DOHH2 (cell line): ENCODE results near the gene ITPK1.

Experiments used
- H3F3A ChIP-seq: fragments of 200-600 bp; sonication (generic), shearing (Covaris generic); 2 replicates; pipeline ENCODE4 v1.6.0; 2016; ENCODE audit warnings: antibody characterized with exemption, mild to moderate bottlenecking; ENCODE audit not compliant: control insufficient read depth, insufficient read depth
- H3K27ac ChIP-seq: fragments of 200-600 bp; sonication (generic); 2 replicates; pipeline ENCODE4 v1.5.1; 2014; ENCODE audit warnings: low read depth, mild to moderate bottlenecking, low read length, moderate library complexity
- H3K27me3 ChIP-seq: fragments of 200-600 bp; sonication (generic); 2 replicates; pipeline ENCODE4 v1.6.1; 2014; ENCODE audit warnings: mild to moderate bottlenecking, low read length, mixed read lengths; ENCODE audit not compliant: control insufficient read depth
- H3K36me3 ChIP-seq: fragments of 200-600 bp; sonication (generic); 2 replicates; pipeline ENCODE4 v1.6.1; 2014; ENCODE audit warnings: mild to moderate bottlenecking, low read length, moderate library complexity, mixed read lengths; ENCODE audit not compliant: control insufficient read depth
- H3K4me1 ChIP-seq: fragments of 200-600 bp; sonication (generic); 2 replicates; pipeline ENCODE4 v1.6.1; 2014; ENCODE audit warnings: mild to moderate bottlenecking, low read length, mixed read lengths; ENCODE audit not compliant: control insufficient read depth
- H3K4me2 ChIP-seq: fragments of 200-600 bp; sonication (generic); 2 replicates; pipeline ENCODE4 v1.6.0; 2014; ENCODE audit warnings: mild to moderate bottlenecking, low read length, moderate library complexity
- H3K4me3 ChIP-seq: fragments of 200-600 bp; sonication (generic); 2 replicates; pipeline ENCODE4 v1.5.1; 2014; ENCODE audit warnings: mild to moderate bottlenecking, low read length, mixed read lengths
- H3K79me2 ChIP-seq: fragments of 200-600 bp; sonication (generic); 2 replicates; pipeline ENCODE4 v1.6.1; 2014; ENCODE audit warnings: mild to moderate bottlenecking, low read length, mixed read lengths; ENCODE audit not compliant: control insufficient read depth
- H3K9me2 ChIP-seq: fragments of 200-600 bp; sonication (generic); replicated peaks from 2 replicates; pipeline ENCODE4 v1.6.1; 2014; ENCODE audit warnings: mild to moderate bottlenecking, low read length, mixed read lengths; ENCODE audit not compliant: control insufficient read depth
- H3K9me3 ChIP-seq: fragments of 200-600 bp; sonication (generic); 2 replicates; pipeline ENCODE4 v1.6.1; 2014; ENCODE audit warnings: antibody characterized with exemption, low read length, mixed read lengths; ENCODE audit not compliant: control insufficient read depth, insufficient read depth
- H4K20me1 ChIP-seq: fragments of 200-600 bp; sonication (generic); 2 replicates; pipeline ENCODE4 v1.6.0; 2014; ENCODE audit warnings: low read depth, mild to moderate bottlenecking, antibody characterized with exemption, low read length, moderate library complexity; ENCODE audit not compliant: control insufficient read depth, insufficient read depth
- EZH2phosphoT487 ChIP-seq: fragments of 200-600 bp; sonication (generic); IDR thresholded peaks from 2 replicates; pipeline ENCODE4 v1.6.1; 2017; ENCODE audit warnings: borderline replicate concordance, mild to moderate bottlenecking, antibody characterized with exemption, low read length, moderate library complexity, mixed read lengths
- TF ChIP-seq, protein P1 (sequence below): fragments of 200-600 bp; sonication (generic); IDR thresholded peaks from one replicate; pipeline ENCODE4 v1.5.1; 2014; ENCODE audit warnings: antibody characterized with exemption, mild to moderate bottlenecking, low read depth, low read length; ENCODE audit not compliant: poor library complexity, severe bottlenecking

The ITPK1 gene

GRCh38 chr14:93039649-93040315 lies 75.9 kb downstream of the ITPK1 start:
- no peaks in the 10 kb centered on the region for H3K36me3 ChIP-seq
- H3K79me2 ChIP-seq = no peaks in the 10 kb centered on the region
- no peaks in the 10 kb centered on the region for H3F3A ChIP-seq
- H4K20me1 ChIP-seq = 0 out of 2 replicates have a peak, but pooled peaks cover 3% of the 10 kb centered on the region
- no peak overlapping the region for H3K27ac ChIP-seq
- TF ChIP-seq, protein P1, sequence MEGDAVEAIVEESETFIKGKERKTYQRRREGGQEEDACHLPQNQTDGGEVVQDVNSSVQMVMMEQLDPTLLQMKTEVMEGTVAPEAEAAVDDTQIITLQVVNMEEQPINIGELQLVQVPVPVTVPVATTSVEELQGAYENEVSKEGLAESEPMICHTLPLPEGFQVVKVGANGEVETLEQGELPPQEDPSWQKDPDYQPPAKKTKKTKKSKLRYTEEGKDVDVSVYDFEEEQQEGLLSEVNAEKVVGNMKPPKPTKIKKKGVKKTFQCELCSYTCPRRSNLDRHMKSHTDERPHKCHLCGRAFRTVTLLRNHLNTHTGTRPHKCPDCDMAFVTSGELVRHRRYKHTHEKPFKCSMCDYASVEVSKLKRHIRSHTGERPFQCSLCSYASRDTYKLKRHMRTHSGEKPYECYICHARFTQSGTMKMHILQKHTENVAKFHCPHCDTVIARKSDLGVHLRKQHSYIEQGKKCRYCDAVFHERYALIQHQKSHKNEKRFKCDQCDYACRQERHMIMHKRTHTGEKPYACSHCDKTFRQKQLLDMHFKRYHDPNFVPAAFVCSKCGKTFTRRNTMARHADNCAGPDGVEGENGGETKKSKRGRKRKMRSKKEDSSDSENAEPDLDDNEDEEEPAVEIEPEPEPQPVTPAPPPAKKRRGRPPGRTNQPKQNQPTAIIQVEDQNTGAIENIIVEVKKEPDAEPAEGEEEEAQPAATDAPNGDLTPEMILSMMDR = no peak
- no peak for TF ChIP-seq EZH2phosphoT487
- H3K9me2 ChIP-seq = no peaks in the 10 kb centered on the region
- H3K4me2 ChIP-seq = no peak overlapping the region
- no peaks in the 10 kb centered on the region for H3K27me3 ChIP-seq
- no peaks in the 10 kb centered on the region for H3K4me1 ChIP-seq
- no peak overlapping the region for H3K4me3 ChIP-seq
- H3K9me3 ChIP-seq = no peaks in the 10 kb centered on the region

DNA sequence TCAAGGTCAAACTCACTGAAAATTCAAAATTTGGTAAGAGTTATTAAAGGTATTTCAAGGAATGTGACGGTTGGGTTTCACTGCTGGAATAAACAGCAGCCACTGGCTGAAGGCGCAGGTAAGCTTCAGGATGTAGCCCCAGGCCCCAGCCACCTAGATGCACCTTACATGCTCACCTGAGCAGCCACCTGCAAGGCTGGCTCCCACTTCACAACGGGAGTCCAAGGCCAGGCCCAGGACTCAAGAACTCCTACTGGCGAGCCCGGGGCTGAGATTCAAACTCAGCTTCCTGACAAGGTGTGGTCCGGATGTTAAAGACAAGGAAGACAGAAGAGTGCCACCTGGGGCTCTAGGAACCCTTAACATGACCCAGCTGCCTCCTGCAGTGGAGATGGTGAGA lies 78.4 kb downstream of the ITPK1 start:
- H3K79me2 ChIP-seq = no peaks in the 10 kb centered on the region

GRCh38 chr14:93036652-93037345 lies 78.9 kb downstream of the ITPK1 start:
- Histone ChIP-seq H3K4me3 (no peak overlapping the region), H3K79me2 (no peaks in the 10 kb centered on the region), H4K20me1 (0 out of 2 replicates have a peak, but pooled peaks cover 6% of the 10 kb centered on the region), H3K9me2 (no peaks in the 10 kb centered on the region), H3K9me3 (no peaks in the 10 kb centered on the region), H3K36me3 (no peaks in the 10 kb centered on the region), H3K27ac (no peak overlapping the region), H3K4me2 (no peak overlapping the region), H3K27me3 (no peaks in the 10 kb centered on the region), H3F3A (no peaks in the 10 kb centered on the region), H3K4me1 (peaks cover 16% of the 10 kb centered on the region)
- no peak for TF ChIP-seq EZH2phosphoT487
- TF ChIP-seq, protein P1 = no peak

More for the DNA sequence above, 78.4 kb downstream of the ITPK1 start:
- Histone ChIP-seq H3K27me3 (no peaks in the 10 kb centered on the region), H3K27ac (no peak overlapping the region), H4K20me1 (0 out of 2 replicates have a peak, but pooled peaks cover 6% of the 10 kb centered on the region), H3K36me3 (no peaks in the 10 kb centered on the region), H3K9me3 (no peaks in the 10 kb centered on the region), H3K4me3 (no peak overlapping the region), H3K9me2 (no peaks in the 10 kb centered on the region), H3K4me1 (peaks cover 16% of the 10 kb centered on the region), H3F3A (no peaks in the 10 kb centered on the region), H3K4me2 (no peak overlapping the region)
- TF ChIP-seq, protein P1 = no peak
- TF ChIP-seq EZH2phosphoT487 = no peak
